GM12872 (cell line): ENCODE data around the gene SPAG17.

ENCODE experiments used
- TF ChIP-seq, protein P1 (sequence below): IDR thresholded peaks from 3 replicates; pipeline ENCODE4 v1.5.1; 2011; ENCODE audit warnings: low read depth, mild to moderate bottlenecking, low read length, moderate library complexity; ENCODE audit not compliant: insufficient read depth

The SPAG17 gene

GRCh38 chr1:118102445-118102844 is 82.6 kb downstream of the SPAG17 start:
- TF ChIP-seq, protein P1, sequence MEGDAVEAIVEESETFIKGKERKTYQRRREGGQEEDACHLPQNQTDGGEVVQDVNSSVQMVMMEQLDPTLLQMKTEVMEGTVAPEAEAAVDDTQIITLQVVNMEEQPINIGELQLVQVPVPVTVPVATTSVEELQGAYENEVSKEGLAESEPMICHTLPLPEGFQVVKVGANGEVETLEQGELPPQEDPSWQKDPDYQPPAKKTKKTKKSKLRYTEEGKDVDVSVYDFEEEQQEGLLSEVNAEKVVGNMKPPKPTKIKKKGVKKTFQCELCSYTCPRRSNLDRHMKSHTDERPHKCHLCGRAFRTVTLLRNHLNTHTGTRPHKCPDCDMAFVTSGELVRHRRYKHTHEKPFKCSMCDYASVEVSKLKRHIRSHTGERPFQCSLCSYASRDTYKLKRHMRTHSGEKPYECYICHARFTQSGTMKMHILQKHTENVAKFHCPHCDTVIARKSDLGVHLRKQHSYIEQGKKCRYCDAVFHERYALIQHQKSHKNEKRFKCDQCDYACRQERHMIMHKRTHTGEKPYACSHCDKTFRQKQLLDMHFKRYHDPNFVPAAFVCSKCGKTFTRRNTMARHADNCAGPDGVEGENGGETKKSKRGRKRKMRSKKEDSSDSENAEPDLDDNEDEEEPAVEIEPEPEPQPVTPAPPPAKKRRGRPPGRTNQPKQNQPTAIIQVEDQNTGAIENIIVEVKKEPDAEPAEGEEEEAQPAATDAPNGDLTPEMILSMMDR, result no peak

DNA sequence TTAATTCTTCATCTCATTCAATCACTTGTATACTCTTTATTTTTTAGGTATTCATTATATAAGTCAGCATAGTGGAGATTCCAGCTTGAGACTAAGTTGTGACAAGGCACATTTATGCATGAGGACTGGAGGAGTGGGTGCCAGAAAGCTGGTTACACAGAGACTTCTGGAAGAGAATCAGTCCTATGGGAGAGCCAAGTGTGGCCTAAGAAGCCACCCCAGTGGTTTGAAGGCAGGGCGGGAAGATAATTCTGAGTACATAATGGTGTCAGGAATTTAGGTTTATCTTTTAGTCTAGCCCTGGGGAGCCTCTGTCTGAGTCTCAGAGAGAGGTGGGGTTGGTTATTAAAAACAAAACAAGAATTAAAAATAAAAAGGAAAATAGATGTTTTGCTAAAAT is 83.0 kb downstream of the SPAG17 start:
- TF ChIP-seq, protein P1, result no peak

GRCh38 chr1:118101515-118101844 is 83.5 kb downstream of the SPAG17 start:
- TF ChIP-seq, protein P1, result no peak

GRCh38 chr1:118100686-118101514 is 84.1 kb downstream of the SPAG17 start:
- TF ChIP-seq, protein P1, result no peak

DNA sequence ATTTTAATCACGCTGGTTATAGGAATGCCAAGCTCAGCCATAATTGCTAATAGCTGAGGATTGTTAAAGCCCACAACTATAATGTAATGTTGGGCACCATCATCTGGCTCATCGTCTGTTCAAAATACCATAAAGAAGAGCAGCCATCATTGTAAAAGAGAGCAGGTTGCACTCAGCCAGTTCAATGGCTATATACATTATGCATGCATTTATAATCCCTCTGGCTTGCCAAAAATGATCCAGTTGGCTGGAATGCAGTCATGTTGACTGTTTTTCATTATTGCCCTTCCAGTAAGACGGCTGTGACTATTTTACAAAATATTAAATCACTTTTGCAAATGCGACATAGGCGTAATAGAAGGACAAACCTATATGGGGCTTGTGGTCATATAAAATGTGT is 85.3 kb downstream of the SPAG17 start:
- TF ChIP-seq, protein P1, result no peak

GRCh38 chr1:118097622-118098348 is 87.2 kb downstream of the SPAG17 start:
- TF ChIP-seq, protein P1, result no peak

- TF ChIP-seq, protein P1, result no peak
These were observed 92.0 kb downstream of the SPAG17 start for GRCh38 chr1:118093017-118093416.
